Skeletal muscle satellite cell (primary cell): Measurements from ENCODE around the gene TMEM72.
A peak's percentile ranks its signal among the peaks of the same experiment; 100 is the strongest.

ENCODE experiments used
- H3K27me3 ChIP-seq: 2 replicates; pipeline ENCODE4 v1.7.0; 2013; ENCODE audit warnings: low read length; ENCODE audit not compliant: control insufficient read depth, insufficient read depth
- H3K36me3 ChIP-seq: 2 replicates; pipeline ENCODE4 v1.7.0; 2013; ENCODE audit warnings: mild to moderate bottlenecking, control low read depth, low read length; ENCODE audit not compliant: insufficient read depth
- H3K4me1 ChIP-seq: 2 replicates; pipeline ENCODE4 v1.7.0; 2013; ENCODE audit warnings: low read length; ENCODE audit not compliant: control insufficient read depth, insufficient read depth
- H3K4me2 ChIP-seq: 2 replicates; pipeline ENCODE4 v1.7.0; 2013; ENCODE audit warnings: mild to moderate bottlenecking, low read length
- H3K4me3 ChIP-seq: 2 replicates; pipeline ENCODE4 v1.7.0; 2013; ENCODE audit warnings: low read length
- H3K9ac ChIP-seq: 2 replicates; pipeline ENCODE4 v1.7.0; 2013; ENCODE audit warnings: mild to moderate bottlenecking, low read depth, low read length, moderate library complexity
- H3K9me3 ChIP-seq: replicated peaks from 2 replicates; pipeline ENCODE4 v1.7.0; 2013; ENCODE audit warnings: mild to moderate bottlenecking, control low read depth, low read length

The TMEM72 gene

GRCh38 chr10:44878706-44879530, 32.2 kb upstream of the TMEM72 start:
- Histone ChIP-seq H3K36me3 (no peaks in the 10 kb centered on the region), H3K9me3 (no peaks in the 10 kb centered on the region), H3K9ac (peak overlapping the region; percentile 58), H3K4me1 (peaks cover 13% of the 10 kb centered on the region), H3K27me3 (peaks cover 49% of the 10 kb centered on the region), H3K4me3 (peak overlapping the region; percentile 71), H3K4me2 (peak overlapping the region; percentile 96)

GRCh38 chr10:44879531-44879899, 31.6 kb upstream of the TMEM72 start:
- H3K4me2 ChIP-seq: peak overlapping the region; percentile 96
- H3K36me3 ChIP-seq: no peaks in the 10 kb centered on the region
- H3K9ac ChIP-seq: peak overlapping the region; percentile 58
- H3K4me3 ChIP-seq: peak overlapping the region; percentile 71
- peaks cover 44% of the 10 kb centered on the region for H3K27me3 ChIP-seq
- peaks cover 13% of the 10 kb centered on the region for H3K4me1 ChIP-seq
- H3K9me3 ChIP-seq: no peaks in the 10 kb centered on the region

GRCh38 chr10:44880090-44880715, 30.9 kb upstream of the TMEM72 start:
- H3K9me3 ChIP-seq: no peaks in the 10 kb centered on the region
- no peak overlapping the region for H3K4me3 ChIP-seq
- peaks cover 42% of the 10 kb centered on the region for H3K27me3 ChIP-seq

GRCh38 chr10:44881649-44882048, 29.5 kb upstream of the TMEM72 start:
- H3K9ac ChIP-seq: no peak overlapping the region
- peaks cover 13% of the 10 kb centered on the region for H3K4me1 ChIP-seq
- no peak overlapping the region for H3K4me3 ChIP-seq
- peaks cover 47% of the 10 kb centered on the region for H3K27me3 ChIP-seq
- H3K9me3 ChIP-seq: no peaks in the 10 kb centered on the region
- H3K36me3 ChIP-seq: no peaks in the 10 kb centered on the region
- no peak overlapping the region for H3K4me2 ChIP-seq

More at GRCh38 chr10:44880090-44880715, 30.9 kb upstream of the TMEM72 start:
- H3K36me3 ChIP-seq: no peaks in the 10 kb centered on the region
- H3K4me1 ChIP-seq: peaks cover 13% of the 10 kb centered on the region
- no peak overlapping the region for H3K9ac ChIP-seq
- H3K4me2 ChIP-seq: no peak overlapping the region

- Histone ChIP-seq H3K27me3 (peaks cover 47% of the 10 kb centered on the region), H3K9me3 (no peaks in the 10 kb centered on the region), H3K4me1 (peaks cover 13% of the 10 kb centered on the region), H3K36me3 (no peaks in the 10 kb centered on the region), H3K4me3 (no peak overlapping the region), H3K9ac (no peak overlapping the region), H3K4me2 (no peak overlapping the region)
These were observed 28.9 kb upstream of the TMEM72 start for GRCh38 chr10:44882166-44882720.

GRCh38 chr10:44883593-44884331, 27.4 kb upstream of the TMEM72 start:
- Histone ChIP-seq H3K36me3 (no peaks in the 10 kb centered on the region), H3K4me2 (no peak overlapping the region), H3K9ac (no peak overlapping the region), H3K4me3 (no peak overlapping the region), H3K27me3 (peaks cover 49% of the 10 kb centered on the region), H3K9me3 (no peaks in the 10 kb centered on the region), H3K4me1 (peaks cover 9% of the 10 kb centered on the region)

- no peak overlapping the region for H3K4me2 ChIP-seq
- H3K27me3 ChIP-seq: peaks cover 43% of the 10 kb centered on the region
- H3K4me1 ChIP-seq: no peaks in the 10 kb centered on the region
- no peak overlapping the region for H3K9ac ChIP-seq
- no peaks in the 10 kb centered on the region for H3K9me3 ChIP-seq
- no peak overlapping the region for H3K4me3 ChIP-seq
- no peaks in the 10 kb centered on the region for H3K36me3 ChIP-seq
These were observed 25.4 kb upstream of the TMEM72 start for GRCh38 chr10:44885710-44886109.

GRCh38 chr10:44886966-44887365, 24.2 kb upstream of the TMEM72 start:
- Histone ChIP-seq H3K4me1 (no peaks in the 10 kb centered on the region), H3K9ac (no peak overlapping the region), H3K9me3 (no peaks in the 10 kb centered on the region), H3K4me3 (no peak overlapping the region), H3K4me2 (no peak overlapping the region), H3K27me3 (peaks cover 31% of the 10 kb centered on the region), H3K36me3 (no peaks in the 10 kb centered on the region)

- Histone ChIP-seq H3K4me2 (no peak overlapping the region), H3K9ac (no peak overlapping the region), H3K36me3 (no peaks in the 10 kb centered on the region), H3K4me3 (no peak overlapping the region), H3K27me3 (peaks cover 22% of the 10 kb centered on the region), H3K4me1 (no peaks in the 10 kb centered on the region), H3K9me3 (no peaks in the 10 kb centered on the region)
These were observed 22.3 kb upstream of the TMEM72 start for GRCh38 chr10:44888886-44889285.

- H3K27me3 ChIP-seq: peaks cover 22% of the 10 kb centered on the region
- no peak overlapping the region for H3K9ac ChIP-seq
- H3K4me1 ChIP-seq: no peaks in the 10 kb centered on the region
- H3K36me3 ChIP-seq: no peaks in the 10 kb centered on the region
- no peak overlapping the region for H3K4me3 ChIP-seq
- no peaks in the 10 kb centered on the region for H3K9me3 ChIP-seq
- no peak overlapping the region for H3K4me2 ChIP-seq
These were observed 21.3 kb upstream of the TMEM72 start for GRCh38 chr10:44889834-44890233.
